ENCODE measurements around the gene PSKH1.
A peak's percentile ranks its signal among the peaks of the same experiment; 100 is the strongest.
"Not testable (repeated sequence)": the region's sequence is repeated elsewhere in the genome, so short reads cannot be mapped to it uniquely, and the experiment has no call there.

The PSKH1 gene

GRCh38 chr16:67864044-67864443, 29.0 kb upstream of the PSKH1 start:
- in situ Hi-C loops (cut with MboI; ENCODE audit: low pct_unique_long_range_greater_than_20kb, low sequenced_read_pairs); DNase-seq: not testable (repeated sequence)

- in situ Hi-C loops (cut with MboI; ENCODE audit: low pct_unique_long_range_greater_than_20kb, low sequenced_read_pairs), result no loop called here
- no peak for DNase-seq
These were observed 28.5 kb upstream of the PSKH1 start for GRCh38 chr16:67864594-67864993.

GRCh38 chr16:67865318-67865717, 27.7 kb upstream of the PSKH1 start:
- peak; percentile 51 for DNase-seq
- in situ Hi-C loops (cut with MboI; ENCODE audit: low pct_unique_long_range_greater_than_20kb, low sequenced_read_pairs), result no loop called here

- in situ Hi-C loops (cut with MboI; ENCODE audit: low pct_unique_long_range_greater_than_20kb, low sequenced_read_pairs), result no loop called here
- no peak for DNase-seq
These were observed 24.8 kb upstream of the PSKH1 start for GRCh38 chr16:67868290-67868689.

GRCh38 chr16:67869653-67870052, 23.4 kb upstream of the PSKH1 start:
- in situ Hi-C loops (cut with MboI; ENCODE audit: low pct_unique_long_range_greater_than_20kb, low sequenced_read_pairs), result no loop called here
- DNase-seq, result no peak

- DNase-seq, result no peak
- in situ Hi-C loops (cut with MboI; ENCODE audit: low pct_unique_long_range_greater_than_20kb, low sequenced_read_pairs), result no loop called here
These were observed 21.8 kb upstream of the PSKH1 start for GRCh38 chr16:67871256-67871655.

- peak; percentile 31 for DNase-seq
- in situ Hi-C loops (cut with MboI; ENCODE audit: low pct_unique_long_range_greater_than_20kb, low sequenced_read_pairs), result no loop called here
These were observed 20.9 kb upstream of the PSKH1 start for GRCh38 chr16:67872131-67872630.

GRCh38 chr16:67872631-67873434, 20.2 kb upstream of the PSKH1 start, which contains the start of gene EDC4:
Gene EDC4 (plus strand): TSS chr16:67873052. CDS start chr16:67873262, 210 bp downstream.
- DNase-seq, result peak; percentile 82
- in situ Hi-C loops (cut with MboI; ENCODE audit: low pct_unique_long_range_greater_than_20kb, low sequenced_read_pairs), result no loop called here

- in situ Hi-C loops (cut with MboI; ENCODE audit: low pct_unique_long_range_greater_than_20kb, low sequenced_read_pairs), result no loop called here
- DNase-seq, result no peak
These were observed 19.4 kb upstream of the PSKH1 start for GRCh38 chr16:67873435-67874370.

- DNase-seq, result no peak
- in situ Hi-C loops (cut with MboI; ENCODE audit: low pct_unique_long_range_greater_than_20kb, low sequenced_read_pairs), result no loop called here
These were observed 18.7 kb upstream of the PSKH1 start for GRCh38 chr16:67874372-67874771.

GRCh38 chr16:67877064-67877463, 16.0 kb upstream of the PSKH1 start:
- in situ Hi-C loops (cut with MboI; ENCODE audit: low pct_unique_long_range_greater_than_20kb, low sequenced_read_pairs), result no loop called here

GRCh38 chr16:67878232-67878631, 14.8 kb upstream of the PSKH1 start:
- DNase-seq, result no peak
- in situ Hi-C loops (cut with MboI; ENCODE audit: low pct_unique_long_range_greater_than_20kb, low sequenced_read_pairs), result no loop called here

More at GRCh38 chr16:67877064-67877463, 16.0 kb upstream of the PSKH1 start:
- DNase-seq, result no peak

GRCh38 chr16:67878846-67879245, 14.2 kb upstream of the PSKH1 start:
- in situ Hi-C loops (cut with MboI; ENCODE audit: low pct_unique_long_range_greater_than_20kb, low sequenced_read_pairs), result no loop called here
- no peak for DNase-seq

GRCh38 chr16:67879462-67879861, 13.6 kb upstream of the PSKH1 start:
- DNase-seq, result no peak
- in situ Hi-C loops (cut with MboI; ENCODE audit: low pct_unique_long_range_greater_than_20kb, low sequenced_read_pairs), result no loop called here

- DNase-seq, result no peak
- in situ Hi-C loops (cut with MboI; ENCODE audit: low pct_unique_long_range_greater_than_20kb, low sequenced_read_pairs), result no loop called here
These were observed 13.1 kb upstream of the PSKH1 start for GRCh38 chr16:67879936-67880335.

GRCh38 chr16:67880584-67880983, 12.5 kb upstream of the PSKH1 start:
- in situ Hi-C loops (cut with MboI; ENCODE audit: low pct_unique_long_range_greater_than_20kb, low sequenced_read_pairs), result no loop called here
- no peak for DNase-seq

GRCh38 chr16:67881621-67882161, 11.4 kb upstream of the PSKH1 start:
- in situ Hi-C loops (cut with MboI; ENCODE audit: low pct_unique_long_range_greater_than_20kb, low sequenced_read_pairs), result no loop called here

GRCh38 chr16:67882374-67883145, 10.5 kb upstream of the PSKH1 start:
- DNase-seq, result no peak
- in situ Hi-C loops (cut with MboI; ENCODE audit: low pct_unique_long_range_greater_than_20kb, low sequenced_read_pairs), result no loop called here

More at GRCh38 chr16:67881621-67882161, 11.4 kb upstream of the PSKH1 start:
- DNase-seq, result no peak

All from KBM-7 (cell line).